CD4-positive, alpha-beta T cell treated with Interleukin-4 for 4 hours (primary cell): ENCODE results near the gene SMURF2.
"Not testable (repeated sequence)": the region's sequence is repeated elsewhere in the genome, so short reads cannot be mapped to it uniquely, and the experiment has no call there.

Experiments used
- DNase-seq: peaks from one replicate; pipeline ENCODE4 v3.0.0-alpha.2; 2020

The SMURF2 gene

DNA sequence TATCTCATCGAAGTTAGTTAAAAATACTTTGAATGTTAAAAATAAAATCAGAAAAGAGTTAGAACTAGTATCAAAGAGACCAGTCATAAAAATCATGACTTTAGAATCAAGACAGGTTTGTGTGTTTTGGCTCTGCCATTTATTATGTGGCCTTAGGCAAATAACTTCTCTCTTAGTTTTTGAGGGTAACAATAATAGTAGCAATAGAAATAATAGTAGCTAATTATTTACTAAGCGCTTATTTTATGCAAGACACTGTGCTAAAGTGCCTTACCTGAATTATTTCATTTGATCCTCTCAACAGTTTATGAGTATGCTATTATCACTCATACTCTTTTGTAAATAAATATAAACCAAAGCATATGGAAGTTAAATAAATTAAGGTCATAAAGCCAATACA, 77.0 kb downstream of the SMURF2 start:
- DNase-seq = no peak

DNA sequence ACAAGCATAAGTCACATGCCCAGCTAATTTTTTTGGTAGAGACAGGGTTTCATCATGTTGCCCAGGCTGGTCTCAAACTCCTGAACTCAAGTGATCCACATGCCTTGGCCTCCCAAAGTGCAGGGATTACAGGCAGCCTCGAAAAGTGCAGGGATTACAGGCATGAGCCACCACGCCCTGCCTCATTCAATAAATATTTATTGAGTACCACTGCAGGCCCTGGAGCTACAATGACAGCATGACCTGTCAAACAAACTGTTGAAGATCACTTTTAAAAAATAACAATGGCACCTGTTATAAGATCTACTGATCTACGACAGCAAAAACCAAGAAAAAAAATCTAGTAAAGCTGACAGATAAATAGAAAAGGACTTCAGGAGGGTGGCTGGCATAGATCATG, 79.1 kb downstream of the SMURF2 start:
- no peak for DNase-seq

DNA sequence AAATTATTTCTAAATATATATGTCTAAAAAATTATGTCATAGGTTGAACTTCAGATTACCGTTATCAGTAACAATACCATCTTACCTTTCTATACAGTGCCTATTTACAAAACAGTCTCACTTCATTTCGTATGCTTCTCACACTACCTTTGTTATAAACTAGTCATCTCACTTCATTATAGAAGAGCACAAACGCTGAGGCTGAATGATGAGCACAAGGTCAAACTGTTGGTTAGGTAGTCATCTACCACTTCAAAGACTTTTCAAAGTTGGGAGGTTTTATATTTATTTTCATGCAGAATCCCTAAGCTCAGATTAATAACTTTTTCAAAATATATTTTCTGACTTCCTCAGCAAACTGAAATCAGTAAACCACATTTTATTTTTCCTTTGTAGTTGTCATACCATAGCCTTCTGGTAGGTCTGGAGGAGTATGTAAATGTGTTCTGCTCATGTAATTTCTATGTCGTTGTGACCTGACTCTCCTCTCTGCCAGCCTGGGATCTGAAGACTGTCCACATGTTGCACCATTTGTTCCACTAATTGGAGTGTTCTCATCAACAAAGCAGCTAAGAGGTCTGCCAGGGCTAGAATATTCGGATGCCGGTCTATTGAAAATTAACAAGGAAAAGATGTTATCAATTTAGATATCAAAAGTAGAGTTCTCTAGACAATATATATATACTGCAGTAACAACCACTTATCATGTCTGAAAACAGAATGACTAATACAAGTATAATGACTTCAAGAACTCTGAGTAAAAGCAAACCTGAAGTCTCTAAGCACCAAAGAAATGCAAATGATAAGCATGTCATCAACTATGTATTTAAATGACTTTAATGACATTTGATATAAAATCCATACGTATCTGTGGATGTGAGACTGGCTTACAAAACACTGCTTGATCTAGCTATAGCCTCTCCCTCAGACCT, 81.5 kb downstream of the SMURF2 start:
- DNase-seq = peak; percentile 3

GRCh38 chr17:64579917-64580316, 82.2 kb downstream of the SMURF2 start:
- no peak for DNase-seq

DNA sequence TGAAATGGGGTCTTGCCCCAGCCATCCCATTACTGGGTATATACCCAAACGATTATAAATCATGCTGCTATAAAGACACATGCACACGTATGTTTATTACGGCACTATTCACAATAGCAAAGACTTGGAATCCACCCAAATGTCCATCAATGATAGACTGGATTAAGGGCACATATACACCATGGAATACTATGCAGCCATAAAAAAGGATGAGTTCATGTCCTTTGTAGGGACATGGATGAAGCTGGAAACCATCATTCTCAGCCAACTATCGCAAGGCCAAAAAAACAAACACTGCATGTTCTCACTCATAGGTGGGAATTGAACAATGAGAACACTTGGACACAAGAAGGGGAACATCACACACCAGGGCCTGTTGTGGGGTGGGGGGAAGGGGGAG, 85.1 kb downstream of the SMURF2 start:
- not testable (repeated sequence) for DNase-seq

GRCh38 chr17:64575431-64575830, 86.7 kb downstream of the SMURF2 start:
- no peak for DNase-seq

DNA sequence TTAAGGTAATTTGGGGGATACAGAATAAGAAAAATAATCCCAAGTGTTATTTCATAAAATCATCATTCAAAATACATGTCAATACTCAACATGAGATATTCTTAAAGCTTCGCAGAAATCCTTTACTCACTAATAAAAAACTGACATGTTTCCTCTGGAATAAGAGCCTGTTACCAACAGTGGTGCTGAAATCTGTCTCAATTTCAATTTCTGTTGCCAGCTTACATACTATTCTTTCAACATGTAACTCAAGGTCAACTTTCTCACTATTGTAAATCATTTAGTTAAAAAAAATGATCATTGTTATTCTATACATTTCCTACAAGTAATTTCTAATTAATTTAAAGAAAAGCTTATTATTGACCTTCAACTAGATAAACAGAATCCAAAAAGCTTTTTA, 87.5 kb downstream of the SMURF2 start:
- DNase-seq = no peak

DNA sequence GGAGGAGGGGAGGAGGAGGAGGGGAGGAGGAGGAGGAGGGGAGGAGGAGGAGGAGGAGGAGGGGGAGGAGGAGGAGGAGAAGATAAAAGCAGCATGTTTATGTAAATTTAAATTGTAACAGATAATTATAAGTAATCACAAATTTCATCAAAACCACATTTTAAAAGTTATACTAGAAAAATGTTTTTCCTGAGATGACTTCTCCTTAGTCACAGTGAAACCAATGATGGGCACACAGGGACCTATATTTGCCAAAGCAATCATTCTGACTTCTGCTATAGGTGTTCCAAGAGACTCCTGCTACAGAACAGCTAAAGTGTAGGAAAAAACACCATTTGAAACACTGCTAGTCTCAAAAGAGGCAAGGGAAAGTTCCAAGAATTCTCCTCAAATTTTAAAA, 88.9 kb downstream of the SMURF2 start:
- no peak for DNase-seq

DNA sequence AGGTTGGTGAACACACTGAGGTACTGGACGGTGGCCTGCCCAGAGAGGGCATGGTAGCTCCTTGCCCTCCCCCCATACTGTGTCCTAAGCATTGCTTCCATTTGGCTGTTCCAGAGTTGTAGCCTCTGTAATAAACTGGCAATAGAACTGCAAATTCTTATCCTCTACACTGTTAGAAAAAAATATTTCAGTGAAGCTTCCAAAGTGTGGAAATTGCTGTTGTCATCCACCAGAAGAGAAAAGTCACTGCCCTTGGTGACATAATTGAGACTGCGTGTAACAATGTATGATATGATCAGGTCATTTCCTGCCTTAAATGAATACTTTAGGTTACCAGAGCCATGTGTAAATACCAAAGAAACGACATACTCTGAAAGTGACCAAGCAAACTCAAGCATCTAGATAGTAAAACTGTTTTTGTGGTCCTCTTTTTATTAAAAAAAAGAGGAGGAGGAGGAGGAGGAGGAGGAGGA, 89.4 kb downstream of the SMURF2 start:
- DNase-seq = peak; percentile 31

GRCh38 chr17:64571746-64572145, 90.4 kb downstream of the SMURF2 start:
- no peak for DNase-seq

DNA sequence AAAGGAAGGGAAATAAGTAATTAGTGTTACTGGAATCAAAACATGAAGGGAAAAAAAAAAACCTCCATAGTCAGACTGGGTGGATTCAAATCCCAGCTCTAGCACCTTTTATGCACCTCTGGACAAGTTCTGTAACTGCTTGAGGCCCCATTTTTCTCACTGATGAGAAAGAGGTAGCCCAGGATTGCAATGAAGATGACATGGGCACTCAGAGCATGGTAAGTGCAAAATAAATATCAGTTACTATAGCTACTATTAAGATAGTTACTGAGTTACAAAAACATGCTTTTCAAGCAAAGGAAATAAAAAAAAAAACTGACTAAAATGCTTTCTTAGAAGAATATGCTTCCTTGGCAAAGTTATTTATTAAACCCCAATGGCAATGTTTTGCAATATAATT, 96.5 kb downstream of the SMURF2 start:
- no peak for DNase-seq

DNA sequence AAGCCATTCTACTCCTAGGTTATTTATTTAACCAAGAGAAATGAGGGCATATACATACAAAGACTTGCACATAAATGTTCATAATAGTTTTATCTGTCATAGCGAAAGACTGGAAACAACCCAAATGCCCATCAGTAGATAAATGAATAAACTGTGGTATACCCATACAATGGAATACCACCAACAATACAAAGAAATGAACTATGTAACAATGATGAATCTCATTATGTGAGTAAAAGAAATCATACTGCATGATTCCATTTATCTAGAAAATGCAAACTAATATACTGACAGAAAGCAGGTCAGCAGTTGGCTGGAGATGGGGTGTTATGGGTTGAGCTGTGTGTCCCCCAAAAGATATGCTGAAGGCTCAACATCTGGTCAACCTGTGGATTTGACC, 98.0 kb downstream of the SMURF2 start:
- DNase-seq = no peak

GRCh38 chr17:64555281-64555680, 106.8 kb downstream of the SMURF2 start:
- no peak for DNase-seq

- no peak for DNase-seq
Measured at GRCh38 chr17:64554028-64554637, 108.0 kb downstream of the SMURF2 start.

DNA sequence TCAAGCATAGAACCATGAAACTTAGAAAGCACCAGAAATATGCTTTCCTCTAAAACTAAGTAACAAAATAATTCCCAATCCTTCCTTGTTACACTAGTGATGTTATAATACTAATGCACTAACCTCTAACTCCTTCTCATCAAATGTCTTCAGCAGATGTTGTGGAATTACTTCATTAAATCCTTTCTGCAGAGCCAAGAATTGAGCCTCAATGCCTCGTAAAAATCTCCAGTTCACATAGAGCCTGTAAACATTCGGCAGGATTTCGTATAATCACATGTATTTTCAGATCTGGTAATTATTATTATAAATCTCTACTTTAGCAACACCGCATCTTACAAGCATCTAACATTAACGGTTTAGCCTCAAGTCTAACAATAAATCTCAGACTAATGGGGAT, 110.6 kb downstream of the SMURF2 start:
- DNase-seq = no peak

- DNase-seq = no peak
Measured at GRCh38 chr17:64547319-64547718, 114.8 kb downstream of the SMURF2 start.

DNA sequence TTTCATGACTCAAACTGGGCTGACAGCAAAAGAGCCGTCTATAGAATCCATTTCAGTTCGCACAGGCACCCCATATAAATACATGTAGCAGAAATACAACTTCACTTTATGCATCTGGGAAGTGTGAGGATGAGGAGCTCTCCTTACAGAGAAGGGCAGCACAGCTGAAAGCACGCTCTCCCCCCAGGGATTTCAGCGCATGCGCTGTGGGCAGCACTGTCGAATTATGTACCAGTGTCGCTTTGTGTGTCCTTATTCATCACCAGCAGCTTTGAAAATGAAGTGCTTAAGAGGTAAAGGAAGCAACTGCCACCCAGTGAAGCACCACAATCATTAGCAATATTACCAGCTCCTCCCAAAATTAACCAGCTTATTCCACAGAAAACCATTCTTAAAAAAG, 115.4 kb downstream of the SMURF2 start:
- DNase-seq = no peak

- DNase-seq = no peak
Measured at GRCh38 chr17:64544742-64545141, 117.4 kb downstream of the SMURF2 start.

DNA sequence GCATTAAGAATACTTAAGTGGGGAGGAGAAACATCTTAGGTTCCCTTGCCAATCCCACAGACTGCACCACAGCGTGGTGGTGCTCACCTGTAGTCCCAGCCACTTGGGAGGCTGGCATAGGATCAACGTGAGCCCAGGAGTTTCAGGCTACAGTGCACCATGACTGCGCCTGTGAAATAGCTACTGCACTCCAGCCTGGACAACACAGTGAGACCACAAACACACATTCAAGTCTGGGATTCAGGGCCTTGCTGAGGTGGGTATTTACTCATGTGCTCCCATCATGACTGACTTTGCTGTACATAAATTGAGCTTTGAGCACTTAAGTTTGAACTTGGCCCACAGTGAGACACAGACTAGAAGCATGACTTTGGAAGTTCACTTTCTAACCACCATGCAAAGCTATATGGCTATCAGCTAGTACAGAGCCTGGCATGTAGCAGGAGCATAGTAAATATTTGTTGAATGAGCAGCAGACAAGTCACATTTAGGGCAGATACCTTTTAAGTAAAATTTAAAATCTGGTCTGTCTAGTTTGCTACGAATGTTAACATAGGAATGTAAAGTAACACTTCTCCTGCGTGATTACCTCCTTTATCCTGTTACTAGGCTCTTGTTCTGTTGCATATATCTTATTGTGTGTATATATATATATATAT, 121.9 kb downstream of the SMURF2 start:
- DNase-seq = no peak

DNA sequence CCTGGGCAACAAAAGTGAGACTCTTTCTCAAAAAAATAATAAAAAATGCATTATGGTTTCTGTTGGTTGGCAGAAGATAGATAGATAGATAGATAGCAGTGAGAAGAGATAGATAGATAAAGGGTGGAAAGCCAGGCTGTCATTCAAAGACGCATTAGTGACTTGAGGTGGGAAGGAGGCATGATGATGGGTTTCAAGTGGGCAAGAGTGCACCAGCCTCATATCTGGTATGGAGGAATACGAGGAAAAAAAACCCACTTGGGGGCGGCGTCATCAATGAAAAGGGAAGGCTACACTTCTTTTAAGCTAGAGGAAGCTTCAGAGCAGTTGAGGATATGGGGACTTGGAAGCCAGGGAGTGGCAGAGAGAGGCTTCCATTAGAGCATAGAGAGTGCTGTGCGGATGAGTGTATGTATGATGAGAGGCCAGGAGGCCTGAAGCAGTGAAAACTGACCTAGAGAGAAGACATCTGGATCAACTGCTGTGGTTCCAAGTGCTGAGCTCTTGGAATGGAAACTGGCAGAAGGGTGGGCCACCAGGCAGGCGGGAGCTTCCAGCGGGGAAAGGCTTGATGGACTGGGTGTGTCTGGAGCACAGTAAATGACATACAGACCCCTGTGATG, 123.5 kb downstream of the SMURF2 start:
- no peak for DNase-seq

- no peak for DNase-seq
Measured at GRCh38 chr17:64537488-64537887, 124.6 kb downstream of the SMURF2 start.

DNA sequence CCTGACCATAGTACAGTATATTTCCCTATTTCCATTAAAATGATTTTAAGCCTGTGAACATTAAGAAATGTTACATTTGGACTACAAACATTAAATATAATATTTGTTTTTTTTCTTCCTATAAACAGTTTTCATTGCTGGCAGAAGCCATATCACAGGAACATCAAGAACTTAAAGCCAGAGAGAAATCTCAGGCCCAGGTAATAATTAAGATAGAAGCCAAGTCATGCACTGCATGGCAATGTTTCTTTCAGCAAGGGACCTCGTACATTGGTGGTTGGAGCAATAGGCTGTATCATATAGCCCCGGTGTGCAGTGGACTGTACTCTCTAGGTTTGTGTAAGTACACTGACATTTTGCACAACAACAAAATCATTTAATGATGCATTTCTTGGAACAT, 125.2 kb downstream of the SMURF2 start:
- DNase-seq = no peak

DNA sequence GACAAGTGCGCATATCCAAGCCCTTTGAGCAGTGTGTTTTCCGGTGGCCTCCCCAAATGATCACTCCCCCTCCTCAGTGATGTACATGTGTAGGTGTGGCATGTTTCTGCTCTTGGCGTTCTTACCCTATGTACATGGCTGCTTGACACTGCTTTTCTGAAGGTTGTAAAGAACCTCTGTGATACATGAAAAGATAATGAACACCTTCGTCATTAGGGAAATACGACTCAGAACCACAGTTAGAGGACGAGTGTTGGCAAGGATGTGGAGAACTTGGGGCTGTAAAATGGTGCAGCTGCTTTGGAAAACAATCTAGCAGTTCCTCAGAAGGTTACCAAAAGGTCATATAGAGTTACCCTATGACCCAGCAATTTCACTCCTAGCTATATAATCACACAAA, 126.8 kb downstream of the SMURF2 start:
- no peak for DNase-seq
